CD4-positive, alpha-beta T cell treated with Interleukin-17A for 1 hour (primary cell): ENCODE measurements around the gene MBNL3.

ENCODE experiments used
- DNase-seq: peaks from one replicate; pipeline ENCODE4 v3.0.0-alpha.2; 2020

The MBNL3 gene

GRCh38 chrX:132488819-132489577 lies at the start of gene MBNL3:
MBNL3 (minus strand) TSS chrX:132489038; CDS start chrX:132439611, 49,427 bp downstream.
- DNase-seq = peak; percentile 72

- no peak for DNase-seq
Observed at GRCh38 chrX:132533409-132533808, 44.6 kb upstream of the MBNL3 start.

- no peak for DNase-seq
Observed at GRCh38 chrX:132532913-132533312, 44.1 kb upstream of the MBNL3 start.

GRCh38 chrX:132532097-132532496 lies 43.3 kb upstream of the MBNL3 start:
- DNase-seq = no peak

- no peak for DNase-seq
Observed at GRCh38 chrX:132520792-132521191, 32.0 kb upstream of the MBNL3 start.

- no peak for DNase-seq
Observed at GRCh38 chrX:132520213-132520612, 31.4 kb upstream of the MBNL3 start.

GRCh38 chrX:132518401-132518800 lies 29.6 kb upstream of the MBNL3 start:
- no peak for DNase-seq

GRCh38 chrX:132508834-132509233 lies 20.0 kb upstream of the MBNL3 start:
- no peak for DNase-seq

- DNase-seq = no peak
Observed at GRCh38 chrX:132505116-132505515, 16.3 kb upstream of the MBNL3 start.

- no peak for DNase-seq
Observed at GRCh38 chrX:132504417-132504816, 15.6 kb upstream of the MBNL3 start.

GRCh38 chrX:132501606-132502005 lies 12.8 kb upstream of the MBNL3 start:
- no peak for DNase-seq

- no peak for DNase-seq
Observed at GRCh38 chrX:132497432-132497831, 8.6 kb upstream of the MBNL3 start.

GRCh38 chrX:132493095-132493494 lies 4.3 kb upstream of the MBNL3 start:
- no peak for DNase-seq

- peak; percentile 65 for DNase-seq
Observed at GRCh38 chrX:132491191-132491590, 2.4 kb upstream of the MBNL3 start.

- DNase-seq = peak; percentile 62
Observed at GRCh38 chrX:132489578-132490419, 961 bp upstream of the MBNL3 start.

GRCh38 chrX:132488180-132488705 lies 595 bp downstream of the MBNL3 start:
- DNase-seq = peak; percentile 42

- no peak for DNase-seq
Observed at GRCh38 chrX:132486599-132487178, 2.1 kb downstream of the MBNL3 start.

GRCh38 chrX:132483951-132484350 lies 4.9 kb downstream of the MBNL3 start:
- DNase-seq = no peak

- no peak for DNase-seq
Observed at GRCh38 chrX:132483488-132483887, 5.3 kb downstream of the MBNL3 start.

- no peak for DNase-seq
Observed at GRCh38 chrX:132482632-132483031, 6.2 kb downstream of the MBNL3 start.

GRCh38 chrX:132481449-132481848 lies 7.4 kb downstream of the MBNL3 start:
- no peak for DNase-seq

GRCh38 chrX:132480581-132481203 lies 8.1 kb downstream of the MBNL3 start:
- peak; percentile 60 for DNase-seq
